ENCODE data around the gene ZFAND6. TPM values are rescaled to one million over a fixed set of nuclear protein-coding genes. Genes with fewer than 3 reads are reported as not detected.
"Not testable (repeated sequence)": the region's sequence is repeated elsewhere in the genome, so short reads cannot be mapped to it uniquely, and the experiment has no call there.

The ZFAND6 gene
- 10 to 100 TPM; 24.4 to 26.7 TPM for total RNA-seq

- CTCF ChIA-PET: interaction anchor here (0.8 kb wide), 1 partner anchor 38 kb away, joined by 3 read pairs; no protein-coding TSS in a partner anchor
- POLR2A ChIA-PET: interaction anchor here (0.6 to 2.2 kb wide), 8 partner anchors 13 to 163 kb away, joined by 3 to 16 read pairs (median 4); partner anchors contain the start of gene FAH
Measured at GRCh38 chr15:80058851-80059785, at the start of gene ZFAND6. Gene ZFAND6 (plus strand): TSS chr15:80059676. CDS start chr15:80120345, 60,669 bp downstream.

- ChIA-PET POLR2A (interaction anchor here (0.6 kb wide), 1 partner anchor 56 kb away, joined by 3 read pairs; no protein-coding TSS in a partner anchor), CTCF (no interaction called here)
Measured at GRCh38 chr15:80010131-80010673, 49.3 kb upstream of the ZFAND6 start.

- CTCF ChIA-PET, POLR2A ChIA-PET: not testable (repeated sequence)
Measured at GRCh38 chr15:80011041-80011523, 48.4 kb upstream of the ZFAND6 start.

GRCh38 chr15:80011596-80011995 lies 47.9 kb upstream of the ZFAND6 start:
- CTCF ChIA-PET: no interaction called here
- POLR2A ChIA-PET: no interaction called here

GRCh38 chr15:80012060-80012726 lies 47.3 kb upstream of the ZFAND6 start:
- ChIA-PET POLR2A (no interaction called here), CTCF (no interaction called here)

GRCh38 chr15:80014186-80014585 lies 45.3 kb upstream of the ZFAND6 start:
- POLR2A ChIA-PET, CTCF ChIA-PET: not testable (repeated sequence)

GRCh38 chr15:80015156-80015555 lies 44.3 kb upstream of the ZFAND6 start:
- ChIA-PET POLR2A (no interaction called here), CTCF (no interaction called here)

GRCh38 chr15:80016506-80016905 lies 43.0 kb upstream of the ZFAND6 start:
- CTCF ChIA-PET: not testable (repeated sequence)

GRCh38 chr15:80017139-80017538 lies 42.3 kb upstream of the ZFAND6 start:
- POLR2A ChIA-PET, CTCF ChIA-PET: not testable (repeated sequence)

More at GRCh38 chr15:80016506-80016905, 43.0 kb upstream of the ZFAND6 start:
- POLR2A ChIA-PET: not testable (repeated sequence)

GRCh38 chr15:80019168-80019745 lies 40.2 kb upstream of the ZFAND6 start:
- POLR2A ChIA-PET: interaction anchor here (0.5 kb wide), 1 partner anchor 70 kb away, joined by 3 read pairs; no protein-coding TSS in a partner anchor
- CTCF ChIA-PET: no interaction called here

GRCh38 chr15:80020149-80020548 lies 39.3 kb upstream of the ZFAND6 start:
- POLR2A ChIA-PET: interaction anchor here (0.5 kb wide), 1 partner anchor 71 kb away, joined by 3 read pairs; no protein-coding TSS in a partner anchor
- CTCF ChIA-PET: not testable (repeated sequence)

- ChIA-PET POLR2A (no interaction called here), CTCF (interaction anchor here (1.2 kb wide), 1 partner anchor 39 kb away, joined by 3 read pairs; the partner anchor contains the start of gene ZFAND6)
Measured at GRCh38 chr15:80020731-80021130, 38.7 kb upstream of the ZFAND6 start.

GRCh38 chr15:80026310-80026709 lies 33.2 kb upstream of the ZFAND6 start:
- ChIA-PET POLR2A (no interaction called here), CTCF (interaction anchor here (1.4 kb wide), 1 partner anchor 173 kb away, joined by 4 read pairs; no protein-coding TSS in a partner anchor)

- ChIA-PET CTCF (interaction anchor here (1.4 kb wide), 1 partner anchor 173 kb away, joined by 4 read pairs; no protein-coding TSS in a partner anchor), POLR2A (no interaction called here)
Measured at GRCh38 chr15:80026754-80027153, 32.7 kb upstream of the ZFAND6 start.

GRCh38 chr15:80028937-80029336 lies 30.5 kb upstream of the ZFAND6 start:
- CTCF ChIA-PET: interaction anchor here (1.0 kb wide), 1 partner anchor 61 kb away, joined by 3 read pairs; no protein-coding TSS in a partner anchor
- POLR2A ChIA-PET: no interaction called here

- POLR2A ChIA-PET: interaction anchor here (0.6 to 0.7 kb wide), 2 partner anchors 31 to 135 kb away, joined by 3 to 5 read pairs; partner anchors contain the start of gene MTHFS
- CTCF ChIA-PET: no interaction called here
Measured at GRCh38 chr15:80031841-80032240, 27.6 kb upstream of the ZFAND6 start.

GRCh38 chr15:80034629-80035028 lies 24.8 kb upstream of the ZFAND6 start:
- ChIA-PET POLR2A (no interaction called here), CTCF (no interaction called here)

- POLR2A ChIA-PET: no interaction called here
- CTCF ChIA-PET: no interaction called here
Measured at GRCh38 chr15:80036071-80036470, 23.4 kb upstream of the ZFAND6 start.

- ChIA-PET POLR2A (no interaction called here), CTCF (no interaction called here)
Measured at GRCh38 chr15:80041494-80042253, 17.8 kb upstream of the ZFAND6 start.

Measured in activated CD8-positive, alpha-beta memory T cell treated with anti-CD3 and anti-CD28 coated beads for 36 hours (primary cell).